HG03378 (cell line): ENCODE results near the gene HSP90AA1.
"Not testable (repeated sequence)": the region's sequence is repeated elsewhere in the genome, so short reads cannot be mapped to it uniquely, and the experiment has no call there.

Source experiments
- ATAC-seq: cut with Tn5 transposase; IDR thresholded peaks from one replicate; pipeline ENCODE4 v1.9.1; 2021; ENCODE audit warnings: mild to moderate bottlenecking, moderate library complexity; ENCODE audit not compliant: unreplicated experiment

Gene HSP90AA1

GRCh38 chr14:102095231-102095870 is 8.5 kb upstream of the HSP90AA1 start:
- no peak for ATAC-seq

GRCh38 chr14:102094101-102094500 is 7.3 kb upstream of the HSP90AA1 start:
- ATAC-seq, result no peak

GRCh38 chr14:102092806-102093205 is 6.0 kb upstream of the HSP90AA1 start:
- no peak for ATAC-seq

- no peak for ATAC-seq
These were observed 3.9 kb upstream of the HSP90AA1 start for GRCh38 chr14:102090713-102091112.

- ATAC-seq, result no peak
These were observed 2.9 kb upstream of the HSP90AA1 start for GRCh38 chr14:102089621-102090343.

GRCh38 chr14:102088012-102088792 is 1.4 kb upstream of the HSP90AA1 start:
- ATAC-seq, result no peak

- ATAC-seq, result no peak
These were observed 843 bp upstream of the HSP90AA1 start for GRCh38 chr14:102087762-102088011.

GRCh38 chr14:102086709-102086971 is 204 bp downstream of the HSP90AA1 start:
- ATAC-seq, result no peak

GRCh38 chr14:102085948-102086708 is 716 bp downstream of the HSP90AA1 start:
- ATAC-seq, result no peak

GRCh38 chr14:102085488-102085887 is 1.4 kb downstream of the HSP90AA1 start:
- no peak for ATAC-seq

GRCh38 chr14:102084931-102085330 is 1.9 kb downstream of the HSP90AA1 start:
- no peak for ATAC-seq

GRCh38 chr14:102084522-102084921 is 2.3 kb downstream of the HSP90AA1 start:
- ATAC-seq, result not testable (repeated sequence)

- no peak for ATAC-seq
These were observed 5.4 kb downstream of the HSP90AA1 start for GRCh38 chr14:102081231-102082080.

GRCh38 chr14:102080183-102081080 is 6.4 kb downstream of the HSP90AA1 start:
- no peak for ATAC-seq

- no peak for ATAC-seq
These were observed 7.2 kb downstream of the HSP90AA1 start for GRCh38 chr14:102079700-102079979.

- no peak for ATAC-seq
These were observed 7.8 kb downstream of the HSP90AA1 start for GRCh38 chr14:102078831-102079699.

- ATAC-seq, result not testable (repeated sequence)
These were observed 8.5 kb downstream of the HSP90AA1 start for GRCh38 chr14:102078361-102078791.

- no peak for ATAC-seq
These were observed 9.5 kb downstream of the HSP90AA1 start for GRCh38 chr14:102077382-102077709.

- no peak for ATAC-seq
These were observed 11.7 kb downstream of the HSP90AA1 start for GRCh38 chr14:102075155-102075554.
